Middle frontal gyrus (tissue), 1 donor: ENCODE results near the gene PCDHA7.
"Not testable (repeated sequence)": the region's sequence is repeated elsewhere in the genome, so short reads cannot be mapped to it uniquely, and the experiment has no call there.

ENCODE experiments used
- DNase-seq: peaks from one replicate; pipeline ENCODE4 v3.0.0-alpha.2; 2015; ENCODE audit warnings: low spot score; ENCODE audit errors: extremely low spot score

The PCDHA7 gene, protein sequence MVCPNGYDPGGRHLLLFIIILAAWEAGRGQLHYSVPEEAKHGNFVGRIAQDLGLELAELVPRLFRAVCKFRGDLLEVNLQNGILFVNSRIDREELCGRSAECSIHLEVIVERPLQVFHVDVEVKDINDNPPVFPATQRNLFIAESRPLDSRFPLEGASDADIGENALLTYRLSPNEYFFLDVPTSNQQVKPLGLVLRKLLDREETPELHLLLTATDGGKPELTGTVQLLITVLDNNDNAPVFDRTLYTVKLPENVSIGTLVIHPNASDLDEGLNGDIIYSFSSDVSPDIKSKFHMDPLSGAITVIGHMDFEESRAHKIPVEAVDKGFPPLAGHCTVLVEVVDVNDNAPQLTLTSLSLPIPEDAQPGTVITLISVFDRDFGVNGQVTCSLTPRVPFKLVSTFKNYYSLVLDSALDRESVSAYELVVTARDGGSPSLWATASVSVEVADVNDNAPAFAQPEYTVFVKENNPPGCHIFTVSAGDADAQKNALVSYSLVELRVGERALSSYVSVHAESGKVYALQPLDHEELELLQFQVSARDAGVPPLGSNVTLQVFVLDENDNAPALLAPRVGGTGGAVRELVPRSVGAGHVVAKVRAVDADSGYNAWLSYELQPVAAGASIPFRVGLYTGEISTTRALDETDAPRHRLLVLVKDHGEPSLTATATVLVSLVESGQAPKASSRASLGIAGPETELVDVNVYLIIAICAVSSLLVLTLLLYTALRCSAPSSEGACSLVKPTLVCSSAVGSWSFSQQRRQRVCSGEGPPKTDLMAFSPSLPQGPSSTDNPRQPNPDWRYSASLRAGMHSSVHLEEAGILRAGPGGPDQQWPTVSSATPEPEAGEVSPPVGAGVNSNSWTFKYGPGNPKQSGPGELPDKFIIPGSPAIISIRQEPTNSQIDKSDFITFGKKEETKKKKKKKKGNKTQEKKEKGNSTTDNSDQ

DNA sequence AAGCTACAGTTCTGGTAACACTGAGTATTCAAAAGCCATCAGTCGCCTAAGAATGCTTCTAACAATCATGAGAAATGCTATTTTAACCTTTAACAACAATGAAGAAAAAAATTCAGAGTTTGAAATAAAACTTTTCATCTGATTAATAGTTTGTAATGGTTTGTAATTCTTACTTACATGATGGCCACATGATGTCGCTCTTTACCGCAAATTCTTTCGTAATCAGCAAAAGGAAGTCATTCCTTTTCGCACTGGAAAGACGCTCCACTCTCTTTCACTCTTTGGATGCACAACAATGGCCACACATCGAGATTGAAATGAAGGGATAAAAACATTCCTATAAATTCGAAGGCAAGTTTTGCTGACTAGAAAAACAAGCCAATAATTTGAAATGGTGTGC, at the start of gene PCDHA7:
Gene PCDHA7 (plus strand): TSS at position 277 of the 400 bp plus-strand sequence. CDS start 115 bp downstream, at position 392.
- no peak for DNase-seq

DNA sequence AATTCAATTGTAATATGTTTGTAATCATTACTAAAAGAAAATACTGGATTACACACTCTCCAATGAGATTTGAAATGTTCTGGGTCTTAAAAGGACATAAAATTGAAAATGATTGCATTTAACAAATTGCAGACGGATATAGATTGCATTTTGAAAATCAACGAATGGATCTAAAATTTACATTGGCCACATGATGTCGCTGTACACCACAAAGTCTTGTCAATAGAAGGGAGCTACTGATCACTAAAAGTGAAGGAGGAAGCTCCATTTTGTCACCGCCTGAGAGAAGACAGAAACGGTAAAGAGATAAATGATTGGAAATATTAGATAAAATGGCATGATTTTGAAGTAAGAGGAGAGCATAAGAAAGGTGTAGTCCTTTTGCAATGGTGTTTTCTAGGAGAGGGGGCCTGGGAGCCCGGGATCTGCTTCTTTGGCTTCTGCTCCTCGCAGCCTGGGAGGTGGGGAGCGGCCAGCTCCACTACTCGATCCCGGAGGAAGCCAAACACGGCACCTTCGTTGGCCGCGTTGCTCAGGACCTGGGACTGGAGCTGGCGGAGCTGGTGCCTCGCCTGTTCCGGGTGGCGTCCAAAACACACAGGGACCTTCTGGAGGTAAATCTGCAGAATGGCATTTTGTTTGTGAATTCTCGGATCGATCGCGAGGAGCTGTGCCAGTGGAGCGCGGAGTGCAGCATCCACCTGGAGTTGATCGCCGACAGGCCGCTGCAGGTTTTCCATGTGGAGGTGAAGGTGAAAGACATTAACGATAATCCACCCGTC, 48.0 kb upstream of the PCDHA7 start, which contains the start of gene PCDHA1:
Gene PCDHA1 (plus strand): TSS at position 236 of the 782 bp plus-strand sequence.
- no peak for DNase-seq

DNA sequence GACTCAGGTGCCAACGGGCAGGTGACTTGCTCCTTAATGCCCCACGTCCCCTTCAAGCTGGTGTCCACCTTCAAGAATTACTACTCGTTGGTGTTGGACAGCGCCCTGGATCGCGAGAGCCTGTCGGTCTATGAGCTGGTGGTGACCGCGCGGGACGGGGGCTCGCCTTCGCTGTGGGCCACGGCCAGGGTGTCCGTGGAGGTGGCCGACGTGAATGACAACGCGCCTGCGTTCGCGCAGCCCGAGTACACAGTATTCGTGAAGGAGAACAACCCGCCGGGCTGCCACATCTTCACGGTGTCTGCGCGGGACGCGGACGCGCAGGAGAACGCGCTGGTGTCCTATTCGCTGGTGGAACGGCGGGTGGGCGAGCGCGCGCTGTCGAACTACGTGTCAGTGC, 46.6 kb upstream of the PCDHA7 start:
- not testable (repeated sequence) for DNase-seq

DNA sequence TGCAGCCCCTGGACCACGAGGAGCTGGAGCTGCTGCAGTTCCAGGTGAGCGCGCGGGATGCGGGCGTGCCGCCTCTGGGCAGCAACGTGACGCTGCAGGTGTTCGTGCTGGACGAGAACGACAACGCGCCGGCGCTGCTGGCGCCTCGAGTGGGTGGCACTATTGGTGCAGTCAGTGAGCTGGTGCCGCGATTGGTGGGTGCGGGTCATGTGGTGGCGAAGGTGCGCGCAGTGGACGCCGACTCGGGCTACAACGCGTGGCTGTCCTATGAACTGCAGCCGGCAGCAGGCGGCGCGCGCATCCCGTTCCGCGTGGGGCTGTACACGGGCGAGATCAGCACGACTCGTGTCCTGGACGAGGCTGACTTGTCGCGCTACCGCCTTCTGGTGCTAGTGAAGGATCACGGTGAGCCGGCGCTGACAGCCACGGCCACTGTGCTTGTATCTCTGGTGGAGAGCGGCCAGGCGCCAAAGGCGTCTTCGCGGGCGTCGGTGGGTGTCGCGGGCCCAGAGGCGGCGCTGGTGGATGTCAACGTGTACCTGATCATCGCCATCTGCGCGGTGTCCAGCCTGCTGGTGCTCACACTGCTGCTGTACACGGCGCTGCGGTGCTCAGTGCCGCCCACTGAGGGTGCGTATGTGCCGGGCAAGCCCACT, 46.1 kb upstream of the PCDHA7 start:
- DNase-seq = not testable (repeated sequence)

DNA sequence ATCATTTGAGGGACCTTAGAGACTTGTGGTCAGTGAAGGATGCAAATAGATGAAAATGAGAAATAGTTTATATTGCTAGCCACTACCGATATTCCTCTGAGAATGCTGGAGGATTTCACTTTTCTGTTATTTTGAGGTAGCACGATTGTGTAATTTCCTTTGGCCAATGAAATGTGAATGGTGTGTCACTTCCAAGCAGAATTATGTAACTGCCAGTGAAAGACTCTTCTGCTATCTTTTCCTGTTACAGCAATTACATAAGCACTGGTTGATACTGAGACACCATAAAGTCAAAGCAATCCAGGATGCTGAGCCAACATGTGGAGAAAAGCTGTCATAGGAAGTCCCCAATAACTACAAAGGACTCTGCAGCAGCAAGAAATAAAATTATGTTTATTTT, 43.0 kb upstream of the PCDHA7 start:
- no peak for DNase-seq

DNA sequence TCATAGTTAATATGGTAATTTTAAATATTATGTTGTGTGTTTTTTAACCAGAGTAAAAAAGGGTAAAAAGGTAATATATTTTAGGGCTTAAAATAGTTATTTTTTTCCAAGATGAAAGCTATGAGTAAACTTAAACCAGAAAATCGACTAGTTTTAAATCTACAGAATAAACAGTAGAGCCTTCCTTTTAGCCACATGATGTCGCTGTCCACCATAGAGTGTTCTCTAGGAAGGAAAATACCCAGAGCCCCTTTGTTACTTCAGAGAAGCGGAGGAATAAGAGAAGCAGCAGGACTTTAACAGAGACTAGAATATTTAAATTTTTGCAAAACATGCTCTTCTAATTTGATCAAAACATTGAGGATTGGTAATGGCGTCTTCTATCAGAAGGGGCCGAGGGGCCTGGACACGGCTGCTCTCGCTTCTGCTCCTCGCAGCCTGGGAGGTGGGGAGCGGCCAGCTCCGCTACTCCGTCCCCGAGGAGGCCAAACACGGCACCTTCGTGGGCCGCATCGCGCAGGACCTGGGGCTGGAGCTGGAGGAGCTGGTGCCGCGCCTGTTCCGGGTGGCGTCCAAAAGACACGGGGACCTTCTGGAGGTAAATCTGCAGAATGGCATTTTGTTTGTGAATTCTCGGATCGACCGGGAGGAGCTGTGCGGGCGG, 39.3 kb upstream of the PCDHA7 start, which contains the start of gene PCDHA2:
Gene PCDHA2 (plus strand): TSS at position 258 of the 664 bp plus-strand sequence.
- no peak for DNase-seq

DNA sequence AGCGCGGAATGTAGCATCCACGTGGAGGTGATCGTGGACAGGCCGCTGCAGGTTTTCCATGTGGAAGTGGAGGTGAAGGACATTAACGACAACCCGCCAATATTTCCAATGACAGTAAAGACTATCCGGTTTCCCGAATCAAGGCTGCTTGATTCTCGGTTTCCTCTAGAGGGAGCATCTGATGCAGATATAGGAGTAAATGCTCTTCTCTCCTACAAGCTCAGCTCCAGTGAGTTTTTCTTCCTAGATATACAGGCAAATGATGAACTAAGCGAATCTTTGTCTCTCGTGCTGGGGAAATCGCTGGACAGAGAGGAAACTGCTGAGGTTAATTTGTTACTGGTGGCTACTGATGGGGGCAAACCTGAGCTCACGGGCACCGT, 38.8 kb upstream of the PCDHA7 start:
- DNase-seq = no peak

DNA sequence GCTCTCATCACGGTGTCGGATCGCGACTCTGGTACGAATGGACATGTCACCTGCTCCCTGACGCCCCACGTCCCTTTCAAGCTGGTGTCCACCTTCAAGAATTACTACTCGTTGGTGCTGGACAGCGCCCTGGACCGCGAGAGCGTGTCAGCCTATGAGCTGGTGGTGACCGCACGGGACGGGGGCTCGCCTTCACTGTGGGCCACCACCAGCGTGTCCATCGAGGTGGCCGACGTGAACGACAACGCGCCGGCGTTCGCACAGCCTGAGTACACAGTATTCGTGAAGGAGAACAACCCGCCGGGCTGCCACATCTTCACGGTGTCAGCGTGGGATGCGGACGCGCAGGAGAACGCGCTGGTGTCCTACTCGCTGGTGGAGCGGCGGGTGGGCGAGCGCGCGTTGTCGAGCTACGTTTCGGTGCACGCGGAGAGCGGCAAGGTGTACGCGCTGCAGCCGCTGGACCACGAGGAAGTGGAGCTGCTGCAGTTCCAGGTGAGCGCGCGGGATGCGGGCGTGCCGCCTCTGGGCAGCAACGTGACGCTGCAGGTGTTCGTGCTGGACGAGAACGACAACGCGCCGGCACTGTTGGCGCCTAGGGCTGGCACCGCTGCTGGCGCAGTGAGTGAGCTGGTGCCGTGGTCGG, 37.9 kb upstream of the PCDHA7 start:
- DNase-seq = not testable (repeated sequence)

DNA sequence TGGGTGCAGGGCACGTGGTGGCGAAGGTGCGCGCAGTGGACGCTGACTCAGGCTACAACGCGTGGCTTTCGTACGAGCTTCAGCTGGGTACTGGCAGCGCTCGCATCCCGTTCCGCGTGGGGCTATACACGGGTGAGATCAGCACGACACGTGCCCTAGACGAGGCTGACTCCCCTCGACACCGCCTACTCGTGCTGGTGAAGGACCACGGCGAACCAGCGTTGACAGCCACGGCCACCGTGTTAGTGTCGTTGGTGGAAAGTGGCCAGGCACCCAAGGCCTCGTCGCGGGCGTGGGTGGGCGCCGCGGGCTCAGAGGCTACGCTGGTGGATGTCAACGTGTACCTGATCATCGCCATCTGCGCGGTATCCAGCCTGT, 37.4 kb upstream of the PCDHA7 start:
- no peak for DNase-seq

DNA sequence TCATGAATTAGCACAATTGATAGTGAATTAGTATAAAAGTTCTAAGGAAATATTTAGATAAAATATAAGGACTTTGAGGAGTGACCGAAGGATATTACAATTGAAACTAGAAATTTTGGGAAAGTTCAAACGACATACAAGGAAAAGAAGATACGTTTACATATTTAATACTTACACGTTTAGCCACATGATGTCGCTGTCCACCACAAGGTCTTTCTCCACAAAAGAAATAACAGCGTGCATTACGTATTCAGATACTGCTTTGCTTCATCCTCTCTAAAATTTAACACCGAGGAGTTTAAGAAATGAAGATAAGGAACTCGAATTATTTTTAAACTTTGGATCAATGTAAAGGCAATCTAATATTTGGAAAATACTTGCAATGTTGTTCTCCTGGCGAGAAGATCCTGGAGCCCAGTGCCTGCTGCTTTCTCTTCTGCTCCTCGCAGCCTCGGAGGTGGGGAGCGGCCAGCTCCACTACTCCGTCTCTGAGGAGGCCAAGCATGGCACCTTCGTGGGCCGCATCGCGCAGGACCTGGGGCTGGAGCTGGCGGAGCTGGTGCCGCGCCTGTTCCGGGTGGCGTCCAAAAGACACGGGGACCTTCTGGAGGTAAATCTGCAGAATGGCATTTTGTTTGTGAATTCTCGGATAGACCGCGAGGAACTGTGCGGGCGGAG, 33.1 kb upstream of the PCDHA7 start, which contains the start of gene PCDHA3:
Gene PCDHA3 (plus strand): TSS at position 242 of the 678 bp plus-strand sequence.
- no peak for DNase-seq

DNA sequence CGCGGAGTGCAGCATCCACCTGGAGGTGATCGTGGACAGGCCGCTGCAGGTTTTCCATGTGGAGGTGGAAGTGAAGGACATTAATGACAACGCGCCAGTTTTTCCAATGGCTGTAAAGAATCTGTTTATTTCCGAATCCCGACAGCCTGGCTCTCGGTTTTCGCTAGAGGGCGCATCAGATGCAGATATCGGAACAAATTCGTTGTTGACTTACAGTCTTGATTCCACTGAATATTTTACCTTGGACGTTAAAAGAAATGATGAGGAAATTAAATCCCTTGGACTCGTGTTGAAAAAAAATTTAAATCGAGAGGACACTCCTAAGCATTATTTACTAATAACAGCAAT, 32.6 kb upstream of the PCDHA7 start:
- DNase-seq = no peak

DNA sequence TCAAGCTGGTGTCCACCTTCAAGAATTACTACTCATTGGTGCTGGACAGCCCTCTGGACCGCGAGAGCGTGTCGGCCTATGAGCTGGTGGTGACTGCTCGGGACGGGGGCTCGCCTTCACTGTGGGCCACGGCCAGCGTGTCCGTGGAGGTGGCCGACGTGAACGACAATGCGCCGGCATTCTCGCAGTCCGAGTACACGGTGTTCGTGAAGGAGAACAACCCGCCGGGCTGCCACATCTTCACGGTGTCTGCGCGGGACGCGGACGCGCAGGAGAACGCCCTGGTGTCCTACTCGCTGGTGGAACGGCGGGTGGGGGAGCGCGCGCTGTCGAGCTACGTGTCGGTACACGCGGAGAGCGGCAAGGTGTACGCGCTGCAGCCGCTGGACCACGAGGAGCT, 31.7 kb upstream of the PCDHA7 start:
- DNase-seq = not testable (repeated sequence)

DNA sequence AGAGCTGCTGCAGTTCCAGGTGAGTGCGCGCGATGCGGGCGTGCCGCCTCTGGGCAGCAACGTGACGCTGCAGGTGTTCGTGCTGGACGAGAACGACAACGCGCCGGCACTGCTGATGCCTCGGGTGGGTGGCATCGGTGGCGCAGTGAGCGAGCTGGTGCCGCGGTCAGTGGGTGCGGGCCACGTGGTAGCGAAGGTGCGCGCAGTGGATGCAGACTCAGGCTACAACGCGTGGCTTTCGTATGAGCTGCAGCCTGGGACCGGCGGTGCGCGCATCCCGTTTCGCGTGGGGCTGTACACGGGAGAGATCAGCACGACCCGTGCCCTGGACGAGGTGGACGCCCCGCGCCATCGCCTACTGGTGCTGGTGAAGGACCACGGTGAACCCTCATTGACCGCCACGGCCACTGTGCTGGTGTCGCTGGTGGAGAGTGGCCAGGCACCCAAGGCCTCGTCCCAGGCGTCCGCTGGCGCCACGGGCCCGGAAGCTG, 31.2 kb upstream of the PCDHA7 start:
- DNase-seq = no peak

DNA sequence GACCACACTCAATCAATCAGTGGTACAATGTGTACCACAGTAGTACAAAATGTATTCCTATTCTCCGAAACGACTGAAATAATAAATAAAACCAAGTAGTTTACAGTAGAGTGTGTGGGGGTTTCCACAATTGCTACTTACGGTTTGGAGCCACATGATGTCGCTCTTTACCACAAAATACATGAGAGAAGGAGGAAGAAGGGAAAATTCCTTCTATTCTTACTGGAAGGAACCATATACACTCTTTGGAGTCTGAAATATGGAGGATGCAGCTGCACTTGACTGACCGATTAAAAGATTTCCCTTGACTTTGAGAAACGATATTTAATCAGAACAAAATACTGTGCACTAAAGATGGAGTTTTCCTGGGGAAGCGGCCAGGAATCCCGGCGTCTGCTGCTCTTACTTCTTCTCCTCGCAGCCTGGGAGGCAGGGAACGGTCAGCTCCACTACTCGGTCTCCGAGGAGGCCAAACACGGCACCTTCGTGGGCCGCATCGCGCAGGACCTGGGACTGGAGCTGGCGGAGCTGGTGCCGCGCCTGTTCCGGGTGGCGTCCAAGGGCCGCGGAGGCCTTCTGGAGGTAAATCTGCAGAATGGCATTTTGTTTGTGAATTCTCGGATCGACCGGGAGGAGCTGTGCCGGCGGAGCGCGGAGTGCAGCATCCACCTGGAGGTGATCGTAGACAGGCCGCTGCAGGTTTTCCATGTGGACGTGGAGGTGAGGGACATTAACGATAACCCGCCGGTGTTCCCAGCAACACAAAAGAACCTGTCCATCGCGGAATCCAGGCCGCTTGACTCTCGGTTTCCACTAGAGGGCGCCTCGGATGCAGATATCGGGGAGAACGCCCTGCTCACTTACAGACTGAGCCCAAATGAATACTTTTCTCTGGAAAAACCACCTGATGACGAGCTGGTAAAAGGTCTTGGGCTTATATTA, 27.0 kb upstream of the PCDHA7 start, which contains the start of gene PCDHA4:
Gene PCDHA4 (plus strand): TSS at position 235 of the 942 bp plus-strand sequence.
- no peak for DNase-seq

DNA sequence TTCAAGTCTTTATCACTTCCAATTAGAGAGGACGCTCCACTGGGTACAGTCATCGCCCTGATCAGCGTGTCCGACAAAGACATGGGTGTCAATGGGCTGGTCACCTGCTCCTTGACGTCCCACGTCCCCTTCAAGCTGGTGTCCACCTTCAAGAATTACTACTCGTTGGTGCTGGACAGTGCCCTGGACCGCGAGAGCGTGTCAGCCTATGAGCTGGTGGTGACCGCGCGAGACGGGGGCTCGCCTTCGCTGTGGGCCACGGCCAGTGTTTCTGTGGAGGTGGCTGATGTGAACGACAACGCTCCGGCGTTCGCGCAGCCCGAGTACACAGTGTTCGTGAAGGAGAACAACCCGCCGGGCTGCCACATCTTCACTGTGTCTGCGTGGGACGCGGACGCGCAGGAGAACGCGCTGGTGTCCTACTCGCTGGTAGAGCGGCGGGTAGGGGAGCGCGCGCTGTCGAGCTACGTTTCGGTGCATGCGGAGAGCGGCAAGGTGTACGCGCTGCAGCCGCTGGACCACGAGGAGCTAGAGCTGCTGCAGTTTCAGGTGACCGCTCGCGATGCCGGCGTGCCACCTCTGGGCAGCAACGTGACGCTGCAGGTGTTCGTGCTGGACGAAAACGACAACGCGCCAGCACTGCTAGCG, 25.7 kb upstream of the PCDHA7 start:
- not testable (repeated sequence) for DNase-seq

DNA sequence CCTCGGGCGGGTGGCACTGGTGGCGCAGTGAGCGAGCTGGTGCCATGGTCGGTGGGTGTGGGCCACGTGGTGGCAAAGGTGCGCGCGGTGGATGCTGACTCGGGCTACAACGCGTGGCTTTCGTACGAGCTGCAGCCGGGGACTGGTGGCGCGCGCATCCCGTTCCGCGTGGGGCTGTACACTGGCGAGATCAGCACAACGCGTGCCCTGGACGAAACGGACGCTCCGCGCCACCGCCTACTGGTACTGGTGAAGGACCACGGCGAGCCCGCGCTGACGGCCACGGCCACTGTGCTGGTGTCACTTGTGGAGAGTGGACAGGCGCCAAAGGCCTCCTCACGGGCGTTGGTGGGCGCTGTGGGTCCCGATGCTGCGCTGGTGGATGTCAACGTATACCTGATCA, 25.2 kb upstream of the PCDHA7 start:
- DNase-seq = no peak
